Small intestine (tissue), 7 donors: ENCODE measurements around the gene GGNBP2. TPM values are rescaled to one million over a fixed set of nuclear protein-coding genes. Genes with fewer than 3 reads are reported as not detected.

Experiments used
- DNase-seq, 2 donors: peaks; one replicate each; pipeline versions ENCODE4 v3.0.0 to v3.0.0-alpha.2; 2013
- FAIRE-seq: peaks from 2 replicates; lab custom pipeline; 2012; peaks lifted over from hg19 to GRCh38; lab: Jason Lieb, UNC
- H3K27ac ChIP-seq, 3 donors: one replicate each; pipeline ENCODE4 v1.5.1; 2013; ENCODE audit warnings: low read length in 2 of 3, mild to moderate bottlenecking in 2 of 3, control low read depth in 1 of 3, inconsistent platforms in 1 of 3, low read depth in 1 of 3, moderate library complexity in 1 of 3
- H3K27me3 ChIP-seq, 3 donors: one replicate each; pipeline ENCODE4 v1.6.1; 2013; ENCODE audit warnings: low read length in 3 of 3, inconsistent platforms in 1 of 3; ENCODE audit not compliant: control insufficient read depth in 3 of 3, insufficient read depth in 3 of 3
- H3K36me3 ChIP-seq, 3 donors: one replicate each; pipeline ENCODE4 v1.6.1; 2013; ENCODE audit warnings: low read length in 3 of 3, inconsistent platforms in 1 of 3, low read depth in 1 of 3, mild to moderate bottlenecking in 1 of 3, moderate library complexity in 1 of 3; ENCODE audit not compliant: control insufficient read depth in 3 of 3, insufficient read depth in 2 of 3
- H3K4me1 ChIP-seq, 3 donors: one replicate each; pipeline ENCODE4 v1.6.1; 2013; ENCODE audit warnings: low read length in 2 of 3, inconsistent platforms in 1 of 3, low read depth in 1 of 3, mild to moderate bottlenecking in 1 of 3, moderate library complexity in 1 of 3; ENCODE audit not compliant: control insufficient read depth in 3 of 3, insufficient read depth in 2 of 3
- H3K4me3 ChIP-seq, 3 donors: one replicate each; pipeline ENCODE4 v1.5.1; 2013; ENCODE audit warnings: low read length in 3 of 3, control low read depth in 1 of 3, inconsistent platforms in 1 of 3, low read depth in 1 of 3, mild to moderate bottlenecking in 1 of 3, moderate library complexity in 1 of 3
- H3K9me3 ChIP-seq, 2 donors: one replicate each; pipeline ENCODE4 v1.6.1; 2013; ENCODE audit warnings: low read depth in 1 of 2, low read length in 1 of 2; ENCODE audit not compliant: control insufficient read depth in 2 of 2, insufficient read depth in 1 of 2
- WGBS, 3 donors: extraction: QIAGEN DNeasy Blood & Tissue Kit; methylation state at CpG; one replicate each; pipeline ENCODE4 v1.1.7; 2013; 5-methylcytosine and 5-hydroxymethylcytosine counted together
- polyA plus RNA-seq, 4 donors: library from polyadenylated mRNA; stranded (reverse) in 3 of 4; unstranded in 1 of 4; fragments of 200-250 nt in 3 of 4; fragments of 120-200 nt in 1 of 4; gene quantifications; one replicate each; pipeline versions ENCODE4 v1.2.1 to v1.2.3, GENCODE V29; 2013
- donor health status: healthy with polysubstance abuse.
- donor health status: control.
- donor health status: control.
- donor health status: Bipolar disorder and iron deficiency.
- donor health status: healthy.

The GGNBP2 gene
- polyA plus RNA-seq, 4 donors = 40.1 to 107 (median 64.4) TPM

GRCh38 chr17:36625188-36625587 lies 80.5 kb downstream of the GGNBP2 start:
- no peak for DNase-seq
- 76 to 83% (median 82%) methylated on average over 7 of the region's 7 CpGs for WGBS, 3 donors
- H3K4me1 ChIP-seq = no peaks in the 10 kb centered on the region
- H3K9me3 ChIP-seq = no peaks in the 10 kb centered on the region
- FAIRE-seq = no peak
- H3K27ac ChIP-seq = no peak overlapping the region
- H3K4me3 ChIP-seq = no peak overlapping the region
- no peaks in the 10 kb centered on the region for H3K27me3 ChIP-seq
- H3K36me3 ChIP-seq = no peaks in the 10 kb centered on the region

GRCh38 chr17:36627101-36627500 lies 82.4 kb downstream of the GGNBP2 start:
- Histone ChIP-seq H3K36me3 (no peaks in the 10 kb centered on the region), H3K27ac (no peak overlapping the region), H3K9me3 (no peaks in the 10 kb centered on the region), H3K4me1 (no peaks in the 10 kb centered on the region), H3K27me3 (no peaks in the 10 kb centered on the region), H3K4me3 (no peak overlapping the region)
- FAIRE-seq (no peak), DNase-seq (no peak)
- 73 to 80% (median 78%) methylated on average over 12 of the region's 12 CpGs for WGBS, 3 donors

- Histone ChIP-seq H3K9me3 (no peaks in the 10 kb centered on the region), H3K27me3 (peaks cover 0 to 13% (median 0%) of the 10 kb centered on the region in 3 donors), H3K4me3 (no peak overlapping the region), H3K36me3 (no peaks in the 10 kb centered on the region), H3K4me1 (no peaks in the 10 kb centered on the region), H3K27ac (no peak overlapping the region)
- FAIRE-seq = no peak
- 91 to 100% (median 92%) methylated on average over 2 of the region's 2 CpGs for WGBS, 3 donors
- DNase-seq = no peak
These were observed 83.9 kb downstream of the GGNBP2 start for GRCh38 chr17:36628576-36628975.

- FAIRE-seq (no peak), DNase-seq (peak; percentile 60 to 81)
- WGBS, 3 donors = 16 to 22% (median 19%) methylated on average over 14 of the region's 14 CpGs
- no peak overlapping the region for H3K4me3 ChIP-seq
- no peaks in the 10 kb centered on the region for H3K4me1 ChIP-seq
- H3K9me3 ChIP-seq = no peaks in the 10 kb centered on the region
- H3K36me3 ChIP-seq = no peaks in the 10 kb centered on the region
- peaks cover 0 to 18% (median 0%) of the 10 kb centered on the region in 3 donors for H3K27me3 ChIP-seq
- no peak overlapping the region for H3K27ac ChIP-seq
These were observed 84.6 kb downstream of the GGNBP2 start for GRCh38 chr17:36629252-36629847.

GRCh38 chr17:36629970-36630502 lies 85.3 kb downstream of the GGNBP2 start:
- Histone ChIP-seq H3K36me3 (no peaks in the 10 kb centered on the region), H3K4me1 (no peaks in the 10 kb centered on the region), H3K4me3 (no peak overlapping the region), H3K27ac (no peak overlapping the region), H3K9me3 (no peaks in the 10 kb centered on the region), H3K27me3 (peaks cover 0 to 23% (median 0%) of the 10 kb centered on the region in 3 donors)
- 68 to 78% (median 73%) methylated on average over 8 of the region's 8 CpGs for WGBS, 3 donors
- FAIRE-seq = no peak
- DNase-seq = no peak

- no peak for DNase-seq
- WGBS, 3 donors = 41 to 68% (median 45%) methylated on average over 4 of the region's 4 CpGs
- peaks cover 0 to 27% (median 0%) of the 10 kb centered on the region in 3 donors for H3K27me3 ChIP-seq
- no peaks in the 10 kb centered on the region for H3K36me3 ChIP-seq
- H3K9me3 ChIP-seq = no peaks in the 10 kb centered on the region
- no peak overlapping the region for H3K27ac ChIP-seq
- H3K4me1 ChIP-seq = no peaks in the 10 kb centered on the region
- FAIRE-seq = no peak
- H3K4me3 ChIP-seq = no peak overlapping the region
These were observed 86.3 kb downstream of the GGNBP2 start for GRCh38 chr17:36631022-36631421.

- FAIRE-seq (no peak), DNase-seq (no peak)
- no peaks in the 10 kb centered on the region for H3K9me3 ChIP-seq
- peaks cover 0 to 30% (median 0%) of the 10 kb centered on the region in 3 donors for H3K27me3 ChIP-seq
- WGBS, 3 donors = 40 to 63% (median 52%) methylated on average over 16 to 18 of the region's 18 CpGs
- H3K4me3 ChIP-seq = no peak overlapping the region
- H3K27ac ChIP-seq = no peak overlapping the region
- H3K36me3 ChIP-seq = no peaks in the 10 kb centered on the region
- H3K4me1 ChIP-seq = no peaks in the 10 kb centered on the region
These were observed 88.4 kb downstream of the GGNBP2 start for GRCh38 chr17:36632916-36633771.
